Cardiac muscle cell (in vitro differentiated cells and primary cell): ENCODE results near the gene HEPACAM. TPM values are rescaled to one million over a fixed set of nuclear protein-coding genes. Genes with fewer than 3 reads are reported as not detected.
A peak's percentile ranks its signal among the peaks of the same experiment; 100 is the strongest.
"Not testable (repeated sequence)": the region's sequence is repeated elsewhere in the genome, so short reads cannot be mapped to it uniquely, and the experiment has no call there.

Experiments used
- DNase-seq, 2 donors: peaks; one replicate each; pipeline versions ENCODE4 v3.0.0 to v3.0.0-alpha.2; 2010 to 2017; ENCODE audit warnings: low read depth in 1 of 2, low spot score in 1 of 2
- H3K27ac ChIP-seq: fragments of 200-600 bp; sonication (generic); 2 replicates; pipeline ENCODE4 v1.5.1; 2016
- H3K27me3 ChIP-seq: fragments of 200-600 bp; sonication (generic); 2 replicates; pipeline ENCODE4 v1.6.0; 2016; ENCODE audit warnings: control low read depth
- H3K36me3 ChIP-seq: fragments of 200-600 bp; sonication (generic); 2 replicates; pipeline ENCODE4 v1.5.1; 2016; ENCODE audit warnings: control low read depth
- H3K4me1 ChIP-seq: fragments of 200-600 bp; sonication (generic); 2 replicates; pipeline ENCODE4 v1.8.1; 2017; ENCODE audit warnings: low read depth, mild to moderate bottlenecking, mixed run types
- H3K4me3 ChIP-seq: fragments of 200-600 bp; sonication (generic); 2 replicates; pipeline ENCODE4 v1.5.1; 2016; ENCODE audit warnings: mild to moderate bottlenecking
- H3K9me3 ChIP-seq: fragments of 200-600 bp; sonication (generic); 2 replicates; pipeline ENCODE4 v1.5.1; 2017; ENCODE audit warnings: low read depth, mild to moderate bottlenecking, control low read depth
- polyA plus RNA-seq: library from polyadenylated mRNA; unstranded; fragments of >200 nt; fragmentation: Nextera tagmentation; extraction: Ambion mirVana; gene quantifications from 2 replicates; pipeline ENCODE4 v1.2.1, GENCODE V29; 2016
- total RNA-seq: library from RNA; depleted of rRNA; stranded (reverse); fragments of >200 nt; gene quantifications from 2 replicates; pipeline ENCODE4 v1.2.3, GENCODE V29; 2016
- TF ChIP-seq, protein P1 (sequence below): IDR thresholded peaks from 2 replicates; pipeline ENCODE4 v1.5.1; 2012; ENCODE audit warnings: low read depth, mild to moderate bottlenecking, low read length

HEPACAM gene
- total and polyA plus RNA-seq, 2 experiments from 2014 or later = 0.12 TPM; not detected in 1

DNA sequence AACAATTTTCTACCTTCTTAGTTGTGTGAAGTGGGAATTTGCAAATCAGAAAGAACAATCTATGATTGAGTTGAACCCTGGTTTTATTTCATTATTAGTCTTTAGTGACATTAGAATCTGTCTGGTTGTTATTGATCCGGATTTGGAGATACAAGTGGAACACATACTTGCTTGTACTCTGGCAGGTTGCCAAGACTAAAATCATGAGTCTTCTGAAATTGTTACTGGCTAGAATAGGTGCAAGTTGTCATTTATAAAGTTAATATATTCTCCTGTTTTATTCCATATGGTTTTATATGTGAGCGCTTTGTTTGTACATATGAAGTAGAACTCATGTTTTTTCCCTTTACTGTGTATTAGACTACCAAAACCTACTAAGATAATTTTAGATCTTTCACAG is 41.2 kb upstream of the HEPACAM start:
- Histone ChIP-seq H3K27ac (no peak overlapping the region), H3K9me3 (no peaks in the 10 kb centered on the region), H3K27me3 (no peaks in the 10 kb centered on the region), H3K4me3 (no peak overlapping the region), H3K4me1 (no peaks in the 10 kb centered on the region), H3K36me3 (no peaks in the 10 kb centered on the region)
- TF ChIP-seq, protein P1, sequence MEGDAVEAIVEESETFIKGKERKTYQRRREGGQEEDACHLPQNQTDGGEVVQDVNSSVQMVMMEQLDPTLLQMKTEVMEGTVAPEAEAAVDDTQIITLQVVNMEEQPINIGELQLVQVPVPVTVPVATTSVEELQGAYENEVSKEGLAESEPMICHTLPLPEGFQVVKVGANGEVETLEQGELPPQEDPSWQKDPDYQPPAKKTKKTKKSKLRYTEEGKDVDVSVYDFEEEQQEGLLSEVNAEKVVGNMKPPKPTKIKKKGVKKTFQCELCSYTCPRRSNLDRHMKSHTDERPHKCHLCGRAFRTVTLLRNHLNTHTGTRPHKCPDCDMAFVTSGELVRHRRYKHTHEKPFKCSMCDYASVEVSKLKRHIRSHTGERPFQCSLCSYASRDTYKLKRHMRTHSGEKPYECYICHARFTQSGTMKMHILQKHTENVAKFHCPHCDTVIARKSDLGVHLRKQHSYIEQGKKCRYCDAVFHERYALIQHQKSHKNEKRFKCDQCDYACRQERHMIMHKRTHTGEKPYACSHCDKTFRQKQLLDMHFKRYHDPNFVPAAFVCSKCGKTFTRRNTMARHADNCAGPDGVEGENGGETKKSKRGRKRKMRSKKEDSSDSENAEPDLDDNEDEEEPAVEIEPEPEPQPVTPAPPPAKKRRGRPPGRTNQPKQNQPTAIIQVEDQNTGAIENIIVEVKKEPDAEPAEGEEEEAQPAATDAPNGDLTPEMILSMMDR = no peak
- no peak for DNase-seq

DNA sequence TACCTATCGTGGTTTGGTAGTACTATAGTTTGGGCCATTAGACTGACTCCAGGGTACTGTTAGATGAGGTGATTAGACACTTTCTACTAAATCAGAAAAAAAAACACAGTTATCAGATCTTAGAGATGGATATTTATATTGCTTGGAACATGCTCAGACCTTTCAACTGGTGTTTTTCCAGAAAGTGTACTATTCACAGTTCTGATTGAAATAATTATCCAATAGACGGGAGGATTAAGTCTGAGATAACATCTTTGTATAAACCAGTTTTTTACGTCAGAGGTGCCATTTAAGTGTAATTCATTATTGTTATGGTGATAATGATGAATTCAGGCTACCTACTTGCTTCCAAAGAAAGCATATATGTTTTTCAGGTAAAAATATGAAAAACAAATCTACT is 40.7 kb upstream of the HEPACAM start:
- DNase-seq = no peak
- Histone ChIP-seq H3K9me3 (no peaks in the 10 kb centered on the region), H3K27ac (no peak overlapping the region), H3K4me1 (no peaks in the 10 kb centered on the region), H3K4me3 (no peak overlapping the region), H3K36me3 (no peaks in the 10 kb centered on the region), H3K27me3 (no peaks in the 10 kb centered on the region)
- TF ChIP-seq, protein P1 = no peak

DNA sequence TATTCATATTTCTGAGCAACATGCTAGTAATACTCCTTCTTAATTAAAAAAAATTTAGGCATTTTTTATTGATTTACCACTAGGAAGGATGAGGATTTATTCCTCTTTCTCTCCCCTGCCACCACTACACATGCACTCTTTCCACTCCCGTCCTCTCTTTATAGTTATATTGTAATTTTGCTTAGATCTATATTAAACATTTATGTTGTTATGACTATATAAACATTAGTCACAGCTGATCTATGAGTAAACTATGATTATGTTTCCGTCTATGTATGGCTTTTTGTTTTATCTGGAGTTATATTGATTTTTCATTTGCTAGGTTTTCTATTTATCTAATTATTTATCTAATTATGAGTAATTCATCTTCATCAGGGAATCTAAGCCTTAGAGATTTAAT is 36.0 kb upstream of the HEPACAM start:
- Histone ChIP-seq H3K27ac (no peak overlapping the region), H3K36me3 (no peaks in the 10 kb centered on the region), H3K4me3 (no peak overlapping the region), H3K27me3 (no peaks in the 10 kb centered on the region), H3K4me1 (no peaks in the 10 kb centered on the region), H3K9me3 (no peaks in the 10 kb centered on the region)
- no peak for DNase-seq
- TF ChIP-seq, protein P1 = no peak

DNA sequence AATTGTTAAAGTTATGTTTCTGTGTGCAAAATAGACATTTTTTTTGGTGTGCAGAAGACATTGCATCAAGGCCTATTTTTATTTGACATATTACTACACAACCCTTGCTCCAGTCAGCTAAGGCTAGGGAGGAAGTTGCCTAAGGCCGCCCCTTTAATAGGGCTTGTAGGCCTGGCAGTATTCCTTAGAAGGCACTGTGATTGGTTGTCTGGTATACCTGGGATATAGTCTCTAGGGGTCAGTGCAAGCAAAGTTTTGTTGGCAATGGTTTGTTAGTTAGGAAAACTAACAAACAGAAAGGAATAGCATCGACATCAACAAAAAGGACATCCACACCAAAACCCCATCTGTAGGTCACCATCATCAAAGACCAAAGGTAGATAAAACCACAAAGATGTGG is 35.1 kb upstream of the HEPACAM start:
- H3K36me3 ChIP-seq = no peaks in the 10 kb centered on the region
- no peaks in the 10 kb centered on the region for H3K4me1 ChIP-seq
- TF ChIP-seq, protein P1 = no peak
- H3K27ac ChIP-seq = no peak overlapping the region
- DNase-seq = peak; percentile 6 to 50
- no peaks in the 10 kb centered on the region for H3K27me3 ChIP-seq
- no peak overlapping the region for H3K4me3 ChIP-seq
- H3K9me3 ChIP-seq = no peaks in the 10 kb centered on the region

DNA sequence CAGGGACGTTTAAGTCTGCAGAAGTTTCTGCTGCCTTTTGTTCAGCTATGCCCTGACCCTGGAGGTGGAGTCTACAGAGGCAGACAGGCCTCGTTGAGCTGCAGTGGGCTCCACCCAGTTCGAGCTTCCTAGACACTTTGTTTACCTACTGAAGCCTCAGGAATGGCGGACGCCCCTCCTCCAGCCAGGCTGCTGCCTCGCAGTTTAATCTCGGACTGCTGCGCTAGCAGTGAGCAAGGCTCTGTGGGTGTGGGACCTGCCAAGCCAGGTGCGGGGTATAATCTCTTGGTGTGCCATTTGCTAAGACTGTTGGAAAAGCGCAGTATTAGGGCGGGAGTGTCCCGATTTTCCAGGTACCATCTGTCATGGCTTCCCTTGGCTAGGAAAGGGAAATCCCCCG is 32.4 kb upstream of the HEPACAM start:
- H3K36me3 ChIP-seq, H3K27ac ChIP-seq, H3K27me3 ChIP-seq, H3K4me3 ChIP-seq, H3K4me1 ChIP-seq, H3K9me3 ChIP-seq, DNase-seq: not testable (repeated sequence)

DNA sequence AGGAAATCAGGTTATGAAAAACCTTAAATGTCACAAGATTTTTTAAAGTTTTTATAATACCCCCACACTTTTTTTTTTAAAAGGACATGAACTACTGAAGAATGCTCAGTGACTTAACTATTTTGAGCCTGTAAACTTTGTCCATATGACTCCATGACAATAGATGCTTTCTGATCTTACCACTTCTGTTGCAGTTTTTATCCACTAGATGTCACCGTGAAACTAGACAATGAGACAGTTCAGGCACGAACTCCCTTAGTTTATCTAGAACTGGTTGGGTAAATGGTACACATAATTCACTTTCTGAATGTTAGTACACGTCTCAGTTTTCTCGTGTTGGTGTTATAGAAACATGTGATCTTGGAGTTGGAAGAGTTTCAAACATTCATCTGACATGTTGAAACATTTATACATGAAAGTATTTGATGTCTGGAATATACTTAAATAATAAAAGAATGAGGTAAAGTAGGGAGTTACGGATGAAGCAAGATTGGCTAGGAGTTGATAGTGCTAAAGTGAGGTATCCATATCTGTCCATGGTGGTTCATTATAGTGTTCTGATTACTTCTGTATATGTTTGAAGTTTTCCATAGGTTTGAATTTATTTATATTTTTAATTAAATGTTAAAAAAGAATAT is 26.2 kb upstream of the HEPACAM start:
- no peak overlapping the region for H3K4me3 ChIP-seq
- DNase-seq = peak; percentile 63 to 88
- H3K9me3 ChIP-seq = no peaks in the 10 kb centered on the region
- no peaks in the 10 kb centered on the region for H3K4me1 ChIP-seq
- TF ChIP-seq, protein P1 = peak; percentile 71
- H3K36me3 ChIP-seq = no peaks in the 10 kb centered on the region
- no peaks in the 10 kb centered on the region for H3K27me3 ChIP-seq
- no peak overlapping the region for H3K27ac ChIP-seq
